ENCODE measurements around the gene CIART.
A peak's percentile ranks its signal among the peaks of the same experiment; 100 is the strongest.

Gene CIART

DNA sequence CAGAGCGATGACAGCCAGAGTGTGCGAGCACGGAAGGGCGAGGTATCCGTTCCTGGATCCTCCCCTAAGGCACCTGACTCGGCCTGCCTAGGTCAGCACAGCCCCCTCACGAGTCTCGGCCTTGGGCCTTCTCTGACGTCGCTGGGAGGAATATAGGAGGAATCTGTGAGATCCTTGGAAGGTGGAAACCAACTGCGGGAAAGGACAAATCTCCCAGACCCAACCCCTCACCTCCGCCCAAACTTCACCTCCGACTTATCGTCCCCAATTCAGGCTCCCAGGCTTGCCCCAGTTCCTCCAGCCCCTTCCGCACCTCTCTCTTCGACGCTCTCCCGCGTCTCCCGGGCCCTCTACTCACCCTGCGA is 14.0 kb upstream of the CIART start:
- no peak for DNase-seq (ENCODE audit: extremely low spot score)
- CTCF ChIA-PET: interaction anchor here (1.0 to 8.2 kb wide), 3 partner anchors 10 to 268 kb away, joined by 3 to 93 read pairs (median 38); partner anchors contain the start of gene CA14
- TF ChIP-seq, protein P1, sequence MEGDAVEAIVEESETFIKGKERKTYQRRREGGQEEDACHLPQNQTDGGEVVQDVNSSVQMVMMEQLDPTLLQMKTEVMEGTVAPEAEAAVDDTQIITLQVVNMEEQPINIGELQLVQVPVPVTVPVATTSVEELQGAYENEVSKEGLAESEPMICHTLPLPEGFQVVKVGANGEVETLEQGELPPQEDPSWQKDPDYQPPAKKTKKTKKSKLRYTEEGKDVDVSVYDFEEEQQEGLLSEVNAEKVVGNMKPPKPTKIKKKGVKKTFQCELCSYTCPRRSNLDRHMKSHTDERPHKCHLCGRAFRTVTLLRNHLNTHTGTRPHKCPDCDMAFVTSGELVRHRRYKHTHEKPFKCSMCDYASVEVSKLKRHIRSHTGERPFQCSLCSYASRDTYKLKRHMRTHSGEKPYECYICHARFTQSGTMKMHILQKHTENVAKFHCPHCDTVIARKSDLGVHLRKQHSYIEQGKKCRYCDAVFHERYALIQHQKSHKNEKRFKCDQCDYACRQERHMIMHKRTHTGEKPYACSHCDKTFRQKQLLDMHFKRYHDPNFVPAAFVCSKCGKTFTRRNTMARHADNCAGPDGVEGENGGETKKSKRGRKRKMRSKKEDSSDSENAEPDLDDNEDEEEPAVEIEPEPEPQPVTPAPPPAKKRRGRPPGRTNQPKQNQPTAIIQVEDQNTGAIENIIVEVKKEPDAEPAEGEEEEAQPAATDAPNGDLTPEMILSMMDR (IDR thresholded peaks at IDR 0.05; ENCODE audit: control extremely low read depth, extremely low read depth, low read depth, missing control alignments): no peak
- POLR2A ChIA-PET: no interaction called here

DNA sequence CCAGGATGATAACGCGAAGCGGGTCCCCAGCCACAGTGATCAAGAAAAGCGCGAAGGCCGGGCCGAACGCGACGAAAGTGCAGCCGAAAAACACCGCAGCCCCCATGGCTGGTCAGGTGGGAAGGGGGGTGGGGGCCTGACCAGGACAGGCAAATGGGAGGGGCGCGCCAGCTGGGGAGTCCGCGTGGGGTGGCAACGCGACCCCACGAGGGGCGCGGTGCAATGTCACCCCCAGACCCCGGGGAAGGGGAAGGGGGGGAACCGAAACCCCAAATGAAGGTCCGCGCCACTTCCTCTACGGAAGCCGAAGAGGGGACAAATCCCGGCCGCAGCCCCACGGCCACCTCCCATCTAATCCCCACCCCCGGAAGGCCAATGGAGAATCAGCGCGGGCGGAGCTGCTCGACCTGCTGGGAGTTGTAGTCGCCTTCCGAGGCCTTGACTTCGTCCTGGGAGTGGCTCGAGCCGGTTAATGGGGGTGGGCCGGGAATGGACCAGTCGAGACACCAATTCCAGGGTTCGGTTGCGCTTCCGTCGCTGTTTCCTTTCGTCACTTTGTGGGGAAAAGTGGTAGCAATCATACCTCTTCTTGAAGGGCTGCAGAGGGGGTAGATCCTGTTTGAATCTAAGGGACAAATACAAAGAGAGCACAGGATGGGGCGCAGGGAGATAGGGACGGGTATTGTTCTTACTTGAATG is 13.5 kb upstream of the CIART start, which contains the start of gene APH1A:
APH1A (minus strand) TSS at position 312 of the 699 bp plus-strand sequence; CDS start at position 106, 206 bp downstream.
- TF ChIP-seq, protein P1 (IDR thresholded peaks at IDR 0.05; ENCODE audit: control extremely low read depth, extremely low read depth, low read depth, missing control alignments): no peak
- peak; percentile 97 for DNase-seq (ENCODE audit: extremely low spot score)
- ChIA-PET POLR2A (interaction anchor here (0.6 to 0.7 kb wide), 2 partner anchors 13 to 85 kb away, joined by 3 to 5 read pairs; no protein-coding TSS in a partner anchor), CTCF (interaction anchor here (1.0 to 8.2 kb wide), 3 partner anchors 10 to 268 kb away, joined by 3 to 93 read pairs (median 38); partner anchors contain the start of gene CA14)

DNA sequence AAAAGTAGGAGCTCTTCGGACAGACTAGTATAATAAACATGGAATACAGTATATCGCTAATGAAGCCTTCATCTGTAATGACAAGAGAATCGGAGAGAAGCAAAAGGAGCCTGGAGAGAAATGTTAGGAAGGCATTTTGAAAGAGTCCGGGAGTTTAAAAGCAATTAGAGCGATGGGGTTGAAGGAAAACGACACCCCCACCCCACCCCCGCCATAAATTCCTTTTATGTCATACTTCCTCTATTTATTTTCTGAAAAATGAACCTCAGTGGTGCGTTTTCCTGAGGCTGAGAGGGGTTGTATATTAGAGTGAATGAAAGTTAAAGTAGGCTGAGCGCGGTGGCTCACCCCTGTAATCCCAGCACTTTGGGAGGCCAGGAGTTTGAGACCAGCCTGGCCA is 12.9 kb upstream of the CIART start:
- no peak for DNase-seq (ENCODE audit: extremely low spot score)
- CTCF ChIA-PET: interaction anchor here (1.0 to 8.2 kb wide), 4 partner anchors 9 to 267 kb away, joined by 3 to 93 read pairs (median 20); partner anchors contain the start of gene CA14
- POLR2A ChIA-PET: interaction anchor here (0.6 to 0.7 kb wide), 2 partner anchors 13 to 85 kb away, joined by 3 to 5 read pairs; no protein-coding TSS in a partner anchor
- TF ChIP-seq, protein P1 (IDR thresholded peaks at IDR 0.05; ENCODE audit: control extremely low read depth, extremely low read depth, low read depth, missing control alignments): no peak

DNA sequence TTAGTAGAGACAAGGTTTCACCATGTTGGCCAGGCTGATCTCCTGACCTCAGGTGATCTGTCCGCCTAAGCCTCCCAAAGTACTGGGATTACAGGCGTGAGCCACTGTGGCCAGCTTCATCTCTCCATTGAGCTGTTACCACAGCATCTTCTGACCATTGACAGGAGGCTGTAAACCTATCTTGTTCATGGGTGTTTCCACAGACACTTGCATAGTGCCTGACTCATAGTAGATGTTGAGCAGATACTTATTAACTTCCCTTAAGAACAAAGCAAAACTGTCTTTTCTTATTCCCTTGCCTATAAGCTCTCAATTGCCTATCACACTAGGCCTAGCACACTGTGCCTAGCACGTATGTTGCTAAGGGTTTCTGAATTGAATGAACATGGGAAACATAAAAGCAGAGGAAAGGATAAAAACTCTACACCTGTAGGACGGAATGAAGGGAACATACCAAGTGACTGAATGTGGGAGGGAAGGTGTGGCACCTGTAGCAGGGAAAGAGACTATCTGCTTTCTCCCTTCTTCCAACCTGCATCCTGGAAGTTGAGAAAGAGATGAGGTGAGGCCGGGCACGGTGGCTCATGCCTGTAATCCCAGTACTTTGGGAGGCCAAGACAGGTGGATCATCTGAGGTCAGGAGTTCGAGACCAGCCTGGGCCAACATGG is 10.9 kb upstream of the CIART start:
- CTCF ChIA-PET: interaction anchor here (3.4 to 8.2 kb wide), 3 partner anchors 9 to 17 kb away, joined by 16 to 93 read pairs (median 38); partner anchors contain the start of gene CA14
- TF ChIP-seq, protein P1 (IDR thresholded peaks at IDR 0.05; ENCODE audit: control extremely low read depth, extremely low read depth, low read depth, missing control alignments): no peak
- DNase-seq (ENCODE audit: extremely low spot score): no peak
- POLR2A ChIA-PET: no interaction called here

DNA sequence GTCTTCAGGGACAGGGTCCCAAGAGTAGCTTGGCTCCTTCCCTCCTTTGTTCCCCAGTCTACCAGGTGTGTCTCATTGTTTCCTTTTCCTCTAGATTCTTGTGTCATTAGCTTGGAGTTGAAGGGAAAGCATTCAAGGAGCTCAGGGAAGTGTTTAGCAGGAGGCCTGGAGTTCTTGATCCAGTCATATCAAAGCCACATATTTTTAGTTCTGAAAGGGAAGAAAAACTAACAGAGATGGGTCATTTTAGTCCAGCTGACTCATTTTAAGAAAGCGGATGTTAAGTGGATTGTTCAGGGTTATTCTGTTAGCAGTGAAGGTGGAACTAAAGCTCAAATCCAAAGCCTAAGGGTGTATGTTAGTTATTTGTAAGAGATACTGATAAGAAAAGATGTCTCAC is 9.0 kb upstream of the CIART start:
- DNase-seq (ENCODE audit: extremely low spot score): no peak
- ChIA-PET POLR2A (interaction anchor here (0.9 to 1.1 kb wide), 2 partner anchors 43 to 385 kb away, joined by 3 read pairs; a partner anchor contains a TSS), CTCF (interaction anchor here (1.5 to 8.2 kb wide), 5 partner anchors 7 to 287 kb away, joined by 4 to 93 read pairs (median 16); partner anchors contain the start of gene CA14)
- TF ChIP-seq, protein P1 (IDR thresholded peaks at IDR 0.05; ENCODE audit: control extremely low read depth, extremely low read depth, low read depth, missing control alignments): no peak

DNA sequence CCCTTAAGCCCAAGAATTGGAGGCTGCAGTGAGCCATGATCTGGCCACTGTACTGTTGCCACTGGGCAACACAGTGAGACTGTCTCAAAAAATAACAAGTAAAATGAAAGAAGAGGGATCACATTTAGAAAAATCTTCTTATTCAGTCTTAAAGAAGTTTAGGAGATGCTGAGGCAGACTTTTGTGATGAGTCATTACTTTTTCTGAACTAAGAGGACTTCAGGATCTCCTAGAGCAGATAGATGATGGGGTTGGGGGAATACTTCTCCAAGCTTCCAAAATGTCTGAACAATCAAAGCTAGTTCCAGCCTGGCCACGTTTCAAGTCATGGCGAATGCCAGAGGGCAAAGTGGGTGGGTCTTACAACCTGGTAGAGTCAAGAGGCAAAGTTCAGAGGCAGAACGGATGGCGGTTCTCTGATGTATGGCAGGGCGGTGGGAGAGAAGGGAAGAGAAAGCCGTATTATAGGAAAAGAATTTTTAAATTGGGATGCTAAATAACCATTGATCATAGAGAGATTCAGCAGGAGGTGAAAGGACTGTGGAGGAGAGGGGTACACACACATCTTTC is 2.1 kb upstream of the CIART start:
- TF ChIP-seq, protein P1 (IDR thresholded peaks at IDR 0.05; ENCODE audit: control extremely low read depth, extremely low read depth, low read depth, missing control alignments): no peak
- DNase-seq (ENCODE audit: extremely low spot score): no peak
- POLR2A ChIA-PET: no interaction called here
- CTCF ChIA-PET: interaction anchor here (0.9 to 4.5 kb wide), 8 partner anchors 9 to 715 kb away, joined by 3 to 72 read pairs (median 4); partner anchors contain the start of genes APH1A, C1orf54 and CA14
